ENCODE results near the gene SLC39A9.

DNA sequence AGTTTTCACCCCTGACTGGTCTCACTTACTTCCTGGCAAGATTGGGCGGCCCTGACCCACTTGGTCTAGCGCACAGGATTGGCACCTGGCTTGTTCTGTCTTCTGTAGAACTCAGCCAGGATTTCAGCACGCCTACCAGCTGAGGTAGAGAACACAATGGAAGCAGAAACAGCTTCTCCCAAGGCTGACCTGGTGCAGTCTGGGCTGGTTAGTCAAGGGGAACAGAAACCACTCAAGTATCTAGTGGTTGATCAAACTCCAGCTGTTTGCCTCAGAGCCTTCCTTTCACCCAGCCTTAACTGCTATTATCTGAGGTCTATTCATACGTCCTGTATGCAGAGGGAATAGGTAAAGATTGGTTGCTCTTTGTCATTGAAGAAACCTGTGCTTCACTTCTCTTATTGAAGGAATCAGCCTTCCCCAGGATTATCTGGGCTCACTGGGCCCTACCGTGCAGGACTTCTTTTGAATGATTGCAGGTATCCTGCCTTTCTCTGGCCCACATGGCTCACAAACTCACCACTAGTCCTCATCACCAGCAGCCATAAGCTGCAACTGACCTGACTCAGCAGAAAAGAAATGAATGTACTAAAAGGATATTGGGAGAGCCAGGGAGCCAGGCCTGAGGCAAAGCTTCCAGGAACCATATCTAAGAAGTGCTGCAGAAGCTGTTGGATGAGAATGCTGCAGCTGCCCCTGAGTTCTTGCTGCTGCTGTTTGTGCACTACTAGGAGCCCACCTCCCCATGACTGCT, 83.5 kb downstream of the SLC39A9 start:
- TF ChIP-seq, protein P1, sequence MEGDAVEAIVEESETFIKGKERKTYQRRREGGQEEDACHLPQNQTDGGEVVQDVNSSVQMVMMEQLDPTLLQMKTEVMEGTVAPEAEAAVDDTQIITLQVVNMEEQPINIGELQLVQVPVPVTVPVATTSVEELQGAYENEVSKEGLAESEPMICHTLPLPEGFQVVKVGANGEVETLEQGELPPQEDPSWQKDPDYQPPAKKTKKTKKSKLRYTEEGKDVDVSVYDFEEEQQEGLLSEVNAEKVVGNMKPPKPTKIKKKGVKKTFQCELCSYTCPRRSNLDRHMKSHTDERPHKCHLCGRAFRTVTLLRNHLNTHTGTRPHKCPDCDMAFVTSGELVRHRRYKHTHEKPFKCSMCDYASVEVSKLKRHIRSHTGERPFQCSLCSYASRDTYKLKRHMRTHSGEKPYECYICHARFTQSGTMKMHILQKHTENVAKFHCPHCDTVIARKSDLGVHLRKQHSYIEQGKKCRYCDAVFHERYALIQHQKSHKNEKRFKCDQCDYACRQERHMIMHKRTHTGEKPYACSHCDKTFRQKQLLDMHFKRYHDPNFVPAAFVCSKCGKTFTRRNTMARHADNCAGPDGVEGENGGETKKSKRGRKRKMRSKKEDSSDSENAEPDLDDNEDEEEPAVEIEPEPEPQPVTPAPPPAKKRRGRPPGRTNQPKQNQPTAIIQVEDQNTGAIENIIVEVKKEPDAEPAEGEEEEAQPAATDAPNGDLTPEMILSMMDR (IDR thresholded peaks at IDR 0.05), result no peak
- TF ChIP-seq, protein P2, sequence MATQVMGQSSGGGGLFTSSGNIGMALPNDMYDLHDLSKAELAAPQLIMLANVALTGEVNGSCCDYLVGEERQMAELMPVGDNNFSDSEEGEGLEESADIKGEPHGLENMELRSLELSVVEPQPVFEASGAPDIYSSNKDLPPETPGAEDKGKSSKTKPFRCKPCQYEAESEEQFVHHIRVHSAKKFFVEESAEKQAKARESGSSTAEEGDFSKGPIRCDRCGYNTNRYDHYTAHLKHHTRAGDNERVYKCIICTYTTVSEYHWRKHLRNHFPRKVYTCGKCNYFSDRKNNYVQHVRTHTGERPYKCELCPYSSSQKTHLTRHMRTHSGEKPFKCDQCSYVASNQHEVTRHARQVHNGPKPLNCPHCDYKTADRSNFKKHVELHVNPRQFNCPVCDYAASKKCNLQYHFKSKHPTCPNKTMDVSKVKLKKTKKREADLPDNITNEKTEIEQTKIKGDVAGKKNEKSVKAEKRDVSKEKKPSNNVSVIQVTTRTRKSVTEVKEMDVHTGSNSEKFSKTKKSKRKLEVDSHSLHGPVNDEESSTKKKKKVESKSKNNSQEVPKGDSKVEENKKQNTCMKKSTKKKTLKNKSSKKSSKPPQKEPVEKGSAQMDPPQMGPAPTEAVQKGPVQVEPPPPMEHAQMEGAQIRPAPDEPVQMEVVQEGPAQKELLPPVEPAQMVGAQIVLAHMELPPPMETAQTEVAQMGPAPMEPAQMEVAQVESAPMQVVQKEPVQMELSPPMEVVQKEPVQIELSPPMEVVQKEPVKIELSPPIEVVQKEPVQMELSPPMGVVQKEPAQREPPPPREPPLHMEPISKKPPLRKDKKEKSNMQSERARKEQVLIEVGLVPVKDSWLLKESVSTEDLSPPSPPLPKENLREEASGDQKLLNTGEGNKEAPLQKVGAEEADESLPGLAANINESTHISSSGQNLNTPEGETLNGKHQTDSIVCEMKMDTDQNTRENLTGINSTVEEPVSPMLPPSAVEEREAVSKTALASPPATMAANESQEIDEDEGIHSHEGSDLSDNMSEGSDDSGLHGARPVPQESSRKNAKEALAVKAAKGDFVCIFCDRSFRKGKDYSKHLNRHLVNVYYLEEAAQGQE (IDR thresholded peaks at IDR 0.05), result no peak
- TF ChIP-seq POLR2A (IDR thresholded peaks at IDR 0.05; ENCODE audit: low read length) (no peak), ZC3H11A (IDR thresholded peaks at IDR 0.05) (no peak), RFX5 (IDR thresholded peaks at IDR 0.05) (no peak), JUN (IDR thresholded peaks at IDR 0.05) (no peak), EP300 (IDR thresholded peaks at IDR 0.05) (no peak), SREBF2 (IDR thresholded peaks at IDR 0.05) (no peak), MAFK (IDR thresholded peaks at IDR 0.05; ENCODE audit: partially characterized antibody) (peak; percentile 87), SMC3 (IDR thresholded peaks at IDR 0.05) (no peak), NR3C1 (IDR thresholded peaks at IDR 0.05) (no peak)
- TF ChIP-seq, protein P3, sequence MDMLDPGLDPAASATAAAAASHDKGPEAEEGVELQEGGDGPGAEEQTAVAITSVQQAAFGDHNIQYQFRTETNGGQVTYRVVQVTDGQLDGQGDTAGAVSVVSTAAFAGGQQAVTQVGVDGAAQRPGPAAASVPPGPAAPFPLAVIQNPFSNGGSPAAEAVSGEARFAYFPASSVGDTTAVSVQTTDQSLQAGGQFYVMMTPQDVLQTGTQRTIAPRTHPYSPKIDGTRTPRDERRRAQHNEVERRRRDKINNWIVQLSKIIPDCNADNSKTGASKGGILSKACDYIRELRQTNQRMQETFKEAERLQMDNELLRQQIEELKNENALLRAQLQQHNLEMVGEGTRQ (IDR thresholded peaks at IDR 0.05), result no peak
